Measurements from ENCODE around the gene NDST3.

DNA sequence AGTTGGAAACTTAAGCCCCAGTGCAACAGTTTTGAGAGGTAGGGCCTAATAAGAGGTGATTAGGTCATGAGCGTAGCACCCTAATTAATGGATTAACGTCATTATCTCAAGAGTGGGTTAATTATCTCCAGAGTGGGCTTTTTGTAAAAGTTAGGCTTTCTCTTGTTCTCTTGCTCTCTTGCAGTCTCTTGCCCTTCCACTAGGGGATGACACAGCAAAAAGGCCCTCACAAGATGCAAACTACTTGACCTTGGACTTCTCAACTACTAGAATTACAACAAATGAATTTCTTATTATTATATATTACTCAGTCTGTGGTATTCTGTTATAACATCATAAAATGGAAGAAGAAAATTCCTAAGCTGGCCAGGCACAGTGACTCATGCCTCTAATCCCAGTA lies 22.1 kb upstream of the NDST3 start:
- TF ChIP-seq POLR2A (IDR thresholded peaks at IDR 0.05; ENCODE audit: low read depth, low read length), result no peak
- no peak for TF ChIP-seq POLR2AphosphoS5 (IDR thresholded peaks at IDR 0.05; ENCODE audit: low read depth, low read length)
- no peak for TF ChIP-seq TAF1 (IDR thresholded peaks at IDR 0.05; ENCODE audit: borderline replicate concordance, low read depth, low read length)

Measured in GM12892 (cell line).